Tibial nerve (tissue), 3 donors: ENCODE results near the gene ZNF611.
"Not testable (repeated sequence)": the region's sequence is repeated elsewhere in the genome, so short reads cannot be mapped to it uniquely, and the experiment has no call there.

Experiments
- POLR2A ChIP-seq, 2 donors: fragments of 450-650 bp; IDR thresholded peaks; one replicate each; pipeline ENCODE4 v1.6.1; 2017; ENCODE audit warnings: antibody characterized with exemption in 2 of 2, mild to moderate bottlenecking in 2 of 2, moderate library complexity in 2 of 2
- TF ChIP-seq, protein P1 (sequence below), 5 experiments: fragments of 200-600 bp in 3 of 5; fragments of 450-650 bp in 2 of 5; sonication (generic) in 3 of 5; IDR thresholded peaks; one replicate each; pipeline ENCODE4 v1.5.1; 2016 to 2019; ENCODE audit warnings: antibody characterized with exemption in 5 of 5, mild to moderate bottlenecking in 3 of 5, moderate library complexity in 2 of 5

DNA sequence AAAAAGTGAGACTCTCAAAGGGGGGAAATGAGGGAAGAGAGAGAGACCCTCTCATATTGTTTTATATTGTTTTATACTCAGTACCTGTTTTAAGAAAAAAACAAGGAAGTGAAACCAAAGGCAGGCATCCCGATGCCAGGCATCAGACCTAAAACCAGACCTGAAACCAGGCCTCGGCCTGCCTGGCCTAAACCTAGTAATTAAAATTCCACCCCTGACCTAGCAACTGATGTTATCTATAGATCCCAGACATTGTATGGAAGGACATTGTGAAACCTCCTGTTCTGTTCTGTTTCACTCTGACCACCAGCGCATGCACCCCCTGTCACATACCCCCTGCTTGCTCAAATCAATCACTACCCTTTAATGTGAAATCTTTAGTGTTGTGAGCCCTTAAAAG lies 40.6 kb downstream of the ZNF611 start:
- TF ChIP-seq, protein P1, sequence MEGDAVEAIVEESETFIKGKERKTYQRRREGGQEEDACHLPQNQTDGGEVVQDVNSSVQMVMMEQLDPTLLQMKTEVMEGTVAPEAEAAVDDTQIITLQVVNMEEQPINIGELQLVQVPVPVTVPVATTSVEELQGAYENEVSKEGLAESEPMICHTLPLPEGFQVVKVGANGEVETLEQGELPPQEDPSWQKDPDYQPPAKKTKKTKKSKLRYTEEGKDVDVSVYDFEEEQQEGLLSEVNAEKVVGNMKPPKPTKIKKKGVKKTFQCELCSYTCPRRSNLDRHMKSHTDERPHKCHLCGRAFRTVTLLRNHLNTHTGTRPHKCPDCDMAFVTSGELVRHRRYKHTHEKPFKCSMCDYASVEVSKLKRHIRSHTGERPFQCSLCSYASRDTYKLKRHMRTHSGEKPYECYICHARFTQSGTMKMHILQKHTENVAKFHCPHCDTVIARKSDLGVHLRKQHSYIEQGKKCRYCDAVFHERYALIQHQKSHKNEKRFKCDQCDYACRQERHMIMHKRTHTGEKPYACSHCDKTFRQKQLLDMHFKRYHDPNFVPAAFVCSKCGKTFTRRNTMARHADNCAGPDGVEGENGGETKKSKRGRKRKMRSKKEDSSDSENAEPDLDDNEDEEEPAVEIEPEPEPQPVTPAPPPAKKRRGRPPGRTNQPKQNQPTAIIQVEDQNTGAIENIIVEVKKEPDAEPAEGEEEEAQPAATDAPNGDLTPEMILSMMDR (IDR thresholded peaks at IDR 0.05): not testable (repeated sequence)
- not testable (repeated sequence) for TF ChIP-seq POLR2A (IDR thresholded peaks at IDR 0.05)
